HepG2 (cell line): ENCODE results near the gene PHTF2.

ENCODE experiments used
- ASH2L ChIP-seq: fragments of 300-600, 200-600 bp; sonication (generic); IDR thresholded peaks from 2 replicates; pipeline ENCODE4 v1.7.0; 2017; ENCODE audit warnings: low read depth, mild to moderate bottlenecking, moderate library complexity, mixed read lengths, low read length; ENCODE audit not compliant: insufficient read length
- EZH2 ChIP-seq: conservative IDR thresholded peaks from 2 replicates; pipeline ENCODE4 v1.6.1; 2012; ENCODE audit warnings: mild to moderate bottlenecking, low read depth, low read length, moderate library complexity
- MEIS1 ChIP-seq: sonication (generic); formaldehyde crosslinking; IDR thresholded peaks from 2 replicates; pipeline ENCODE4 v1.9.0; 2021; ENCODE audit warnings: mild to moderate bottlenecking, missing genetic modification reagents, moderate library complexity, borderline replicate concordance
- RAD21 ChIP-seq: fragments of 450-650 bp; formaldehyde crosslinking; IDR thresholded peaks from 2 replicates; pipeline ENCODE4 v1.5.0; 2020; ENCODE audit warnings: mild to moderate bottlenecking
- RBFOX2 ChIP-seq: fragments of 200-400 bp; formaldehyde crosslinking; IDR thresholded peaks from 2 replicates; pipeline ENCODE4 v1.6.1; 2017; ENCODE audit warnings: low read depth, mild to moderate bottlenecking, low read length
- SAP130 ChIP-seq: IDR thresholded peaks from 2 replicates; pipeline ENCODE4 v1.6.1; 2016; ENCODE audit warnings: low read depth
- TCF12 ChIP-seq, 2 experiments: fragments of 450-650 bp in 1 of 2; sonication (generic) in 1 of 2; formaldehyde crosslinking in 1 of 2; IDR thresholded peaks; 2 replicates each; pipeline versions ENCODE4 v1.6.1 to v1.8.0; 2017 to 2022; ENCODE audit warnings: antibody characterized with exemption in 1 of 2, mild to moderate bottlenecking in 1 of 2, missing genetic modification reagents in 1 of 2, moderate library complexity in 1 of 2
- ZNF33A ChIP-seq: sonication (generic); formaldehyde crosslinking; IDR thresholded peaks from 2 replicates; pipeline ENCODE4 v1.5.1; 2020; ENCODE audit warnings: missing genetic modification reagents, mild to moderate bottlenecking, moderate library complexity, borderline replicate concordance
- TF ChIP-seq, protein P1 (sequence below): sonication (generic); formaldehyde crosslinking; IDR thresholded peaks from 2 replicates; pipeline ENCODE4 v1.5.0; 2020; ENCODE audit warnings: mild to moderate bottlenecking, missing genetic modification reagents, moderate library complexity
- TF ChIP-seq, protein P2 (sequence below): sonication (generic); formaldehyde crosslinking; conservative IDR thresholded peaks from 2 replicates; pipeline ENCODE4 v1.4.0; 2020; ENCODE audit warnings: missing genetic modification reagents
- TF ChIP-seq, protein P3 (sequence below): sonication (generic); formaldehyde crosslinking; conservative IDR thresholded peaks from 2 replicates; pipeline ENCODE4 v1.8.1; 2023; ENCODE audit warnings: missing genetic modification reagents

DNA sequence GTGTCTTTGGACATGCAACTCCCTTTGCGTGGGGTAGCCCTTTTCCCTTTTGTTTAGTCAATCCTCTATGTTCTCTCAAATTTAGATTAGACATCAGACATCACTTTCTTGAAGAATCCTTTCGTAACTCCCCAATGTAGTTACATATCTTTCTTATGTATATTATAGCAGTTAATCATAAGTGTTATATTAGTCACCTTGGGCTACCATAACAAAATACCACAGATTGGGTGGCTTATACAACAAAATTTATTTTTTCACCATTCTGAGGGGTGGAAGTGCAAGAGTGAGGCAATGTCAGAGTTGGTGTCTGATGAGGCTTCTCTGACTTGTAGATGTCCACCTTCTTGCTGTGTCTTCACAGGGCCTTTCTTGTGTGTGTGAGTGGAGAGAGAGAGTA lies 105.7 kb downstream of the PHTF2 start:
- TF ChIP-seq MEIS1 (CRISPR knock-in tag) (no peak), ASH2L (no peak), TCF12 (IDR thresholded peaks at IDR 0.05) (no peak), TCF12 (CRISPR knock-in tag; IDR thresholded peaks at IDR 0.05) (no peak), ZNF33A (no peak), EZH2 (no peak), SAP130 (CRISPR knock-in tag) (no peak), RBFOX2 (no peak), RAD21 (CRISPR knock-in tag) (no peak)
- TF ChIP-seq, protein P1, sequence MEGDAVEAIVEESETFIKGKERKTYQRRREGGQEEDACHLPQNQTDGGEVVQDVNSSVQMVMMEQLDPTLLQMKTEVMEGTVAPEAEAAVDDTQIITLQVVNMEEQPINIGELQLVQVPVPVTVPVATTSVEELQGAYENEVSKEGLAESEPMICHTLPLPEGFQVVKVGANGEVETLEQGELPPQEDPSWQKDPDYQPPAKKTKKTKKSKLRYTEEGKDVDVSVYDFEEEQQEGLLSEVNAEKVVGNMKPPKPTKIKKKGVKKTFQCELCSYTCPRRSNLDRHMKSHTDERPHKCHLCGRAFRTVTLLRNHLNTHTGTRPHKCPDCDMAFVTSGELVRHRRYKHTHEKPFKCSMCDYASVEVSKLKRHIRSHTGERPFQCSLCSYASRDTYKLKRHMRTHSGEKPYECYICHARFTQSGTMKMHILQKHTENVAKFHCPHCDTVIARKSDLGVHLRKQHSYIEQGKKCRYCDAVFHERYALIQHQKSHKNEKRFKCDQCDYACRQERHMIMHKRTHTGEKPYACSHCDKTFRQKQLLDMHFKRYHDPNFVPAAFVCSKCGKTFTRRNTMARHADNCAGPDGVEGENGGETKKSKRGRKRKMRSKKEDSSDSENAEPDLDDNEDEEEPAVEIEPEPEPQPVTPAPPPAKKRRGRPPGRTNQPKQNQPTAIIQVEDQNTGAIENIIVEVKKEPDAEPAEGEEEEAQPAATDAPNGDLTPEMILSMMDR (CRISPR knock-in tag), result no peak
- TF ChIP-seq, protein P2, sequence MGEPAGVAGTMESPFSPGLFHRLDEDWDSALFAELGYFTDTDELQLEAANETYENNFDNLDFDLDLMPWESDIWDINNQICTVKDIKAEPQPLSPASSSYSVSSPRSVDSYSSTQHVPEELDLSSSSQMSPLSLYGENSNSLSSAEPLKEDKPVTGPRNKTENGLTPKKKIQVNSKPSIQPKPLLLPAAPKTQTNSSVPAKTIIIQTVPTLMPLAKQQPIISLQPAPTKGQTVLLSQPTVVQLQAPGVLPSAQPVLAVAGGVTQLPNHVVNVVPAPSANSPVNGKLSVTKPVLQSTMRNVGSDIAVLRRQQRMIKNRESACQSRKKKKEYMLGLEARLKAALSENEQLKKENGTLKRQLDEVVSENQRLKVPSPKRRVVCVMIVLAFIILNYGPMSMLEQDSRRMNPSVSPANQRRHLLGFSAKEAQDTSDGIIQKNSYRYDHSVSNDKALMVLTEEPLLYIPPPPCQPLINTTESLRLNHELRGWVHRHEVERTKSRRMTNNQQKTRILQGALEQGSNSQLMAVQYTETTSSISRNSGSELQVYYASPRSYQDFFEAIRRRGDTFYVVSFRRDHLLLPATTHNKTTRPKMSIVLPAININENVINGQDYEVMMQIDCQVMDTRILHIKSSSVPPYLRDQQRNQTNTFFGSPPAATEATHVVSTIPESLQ, result no peak
- TF ChIP-seq, protein P3, sequence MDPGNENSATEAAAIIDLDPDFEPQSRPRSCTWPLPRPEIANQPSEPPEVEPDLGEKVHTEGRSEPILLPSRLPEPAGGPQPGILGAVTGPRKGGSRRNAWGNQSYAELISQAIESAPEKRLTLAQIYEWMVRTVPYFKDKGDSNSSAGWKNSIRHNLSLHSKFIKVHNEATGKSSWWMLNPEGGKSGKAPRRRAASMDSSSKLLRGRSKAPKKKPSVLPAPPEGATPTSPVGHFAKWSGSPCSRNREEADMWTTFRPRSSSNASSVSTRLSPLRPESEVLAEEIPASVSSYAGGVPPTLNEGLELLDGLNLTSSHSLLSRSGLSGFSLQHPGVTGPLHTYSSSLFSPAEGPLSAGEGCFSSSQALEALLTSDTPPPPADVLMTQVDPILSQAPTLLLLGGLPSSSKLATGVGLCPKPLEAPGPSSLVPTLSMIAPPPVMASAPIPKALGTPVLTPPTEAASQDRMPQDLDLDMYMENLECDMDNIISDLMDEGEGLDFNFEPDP (CRISPR knock-in tag), result no peak
